Activated naive CD4-positive, alpha-beta T cell treated with Interleukin-2 at 50 U/mL for 16 hours (primary cell): Measurements from ENCODE around the gene CDKL4.
A peak's percentile ranks its signal among the peaks of the same experiment; 100 is the strongest.
"Not testable (repeated sequence)": the region's sequence is repeated elsewhere in the genome, so short reads cannot be mapped to it uniquely, and the experiment has no call there.

ENCODE experiments used
- DNase-seq: peaks from one replicate; pipeline ENCODE4 v3.0.0-alpha.2; 2020

CDKL4 gene

DNA sequence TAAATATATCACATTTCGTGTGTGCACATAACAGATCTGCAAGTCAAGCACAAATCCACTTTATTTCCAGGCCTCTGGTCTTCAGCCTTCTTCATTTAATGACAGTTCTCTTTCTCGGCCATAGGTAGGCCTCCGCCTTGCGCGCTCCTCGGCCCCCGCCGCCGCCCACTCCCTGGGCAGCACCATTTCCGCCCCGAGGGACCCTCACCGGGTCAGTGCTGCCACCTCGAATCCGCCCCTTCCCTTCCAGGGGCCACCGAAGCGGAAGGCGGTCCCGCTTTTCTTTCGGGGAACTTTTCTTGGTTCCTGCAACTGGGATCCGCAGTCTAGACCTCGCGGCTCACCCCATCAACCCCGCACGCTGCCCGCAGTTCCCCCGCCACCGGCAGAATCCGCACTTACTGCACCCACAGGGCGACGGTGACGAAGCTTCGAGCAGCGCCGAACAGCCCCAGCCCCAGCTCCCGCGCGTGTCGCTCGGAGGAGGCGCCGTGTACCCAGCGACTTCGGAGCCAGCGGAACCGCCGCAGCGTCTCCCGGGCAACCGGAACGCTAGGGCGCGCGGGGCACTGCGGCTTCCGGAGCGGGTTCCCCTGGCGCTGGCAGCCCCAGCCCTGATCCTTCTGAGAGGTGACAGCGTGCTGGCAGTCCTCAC, at the start of gene CDKL4:
Gene CDKL4 (minus strand): TSS at position 502 of the 655 bp plus-strand sequence.
- DNase-seq, result peak; percentile 14

GRCh38 chr2:39290433-39290832, 46.7 kb upstream of the CDKL4 start:
- DNase-seq, result no peak

- no peak for DNase-seq
Measured at GRCh38 chr2:39289609-39290008, 45.8 kb upstream of the CDKL4 start.

DNA sequence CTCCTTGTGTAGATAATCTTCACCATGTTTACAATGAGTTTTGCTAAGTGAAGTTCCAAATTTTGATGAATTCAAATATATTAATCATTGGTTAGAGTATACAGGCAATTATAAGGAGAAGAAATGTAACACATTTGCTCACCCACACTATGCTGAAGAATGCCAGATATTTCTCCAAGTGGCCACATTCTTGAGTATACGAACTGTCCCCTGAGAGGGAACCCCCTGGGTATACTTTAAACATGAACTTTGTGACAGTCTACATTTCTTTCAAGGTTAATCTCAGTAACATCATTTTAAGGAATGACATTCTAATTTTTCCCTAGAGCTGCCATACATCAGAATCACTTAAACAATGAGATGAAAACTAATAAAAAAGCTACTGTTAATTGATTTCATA, 39.8 kb upstream of the CDKL4 start:
- no peak for DNase-seq

GRCh38 chr2:39281391-39281790, 37.6 kb upstream of the CDKL4 start:
- DNase-seq, result no peak

GRCh38 chr2:39275016-39275415, 31.2 kb upstream of the CDKL4 start:
- no peak for DNase-seq

DNA sequence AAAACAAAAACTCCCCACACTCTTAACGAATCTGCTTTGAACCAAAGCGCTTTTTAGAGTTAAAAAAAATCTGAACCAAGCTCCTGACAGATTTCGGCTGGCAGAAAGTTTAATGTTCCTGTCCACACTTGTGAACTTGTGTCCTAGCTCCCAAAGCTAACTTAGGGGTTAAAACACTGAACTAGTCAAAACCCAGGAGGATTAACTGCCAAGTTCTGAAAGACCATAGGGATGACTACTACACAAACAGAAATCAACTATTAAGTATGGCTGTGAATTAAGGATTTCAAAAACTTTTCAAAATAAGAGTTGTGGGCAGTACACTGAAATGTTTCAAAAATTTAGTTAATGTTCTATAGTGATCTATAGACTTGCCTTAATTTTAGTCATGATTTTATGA, 26.2 kb upstream of the CDKL4 start:
- DNase-seq, result no peak

- no peak for DNase-seq
Measured at GRCh38 chr2:39266916-39267434, 23.2 kb upstream of the CDKL4 start.

- DNase-seq, result no peak
Measured at GRCh38 chr2:39266139-39266805, 22.5 kb upstream of the CDKL4 start.

- no peak for DNase-seq
Measured at GRCh38 chr2:39265315-39265714, 21.5 kb upstream of the CDKL4 start.

DNA sequence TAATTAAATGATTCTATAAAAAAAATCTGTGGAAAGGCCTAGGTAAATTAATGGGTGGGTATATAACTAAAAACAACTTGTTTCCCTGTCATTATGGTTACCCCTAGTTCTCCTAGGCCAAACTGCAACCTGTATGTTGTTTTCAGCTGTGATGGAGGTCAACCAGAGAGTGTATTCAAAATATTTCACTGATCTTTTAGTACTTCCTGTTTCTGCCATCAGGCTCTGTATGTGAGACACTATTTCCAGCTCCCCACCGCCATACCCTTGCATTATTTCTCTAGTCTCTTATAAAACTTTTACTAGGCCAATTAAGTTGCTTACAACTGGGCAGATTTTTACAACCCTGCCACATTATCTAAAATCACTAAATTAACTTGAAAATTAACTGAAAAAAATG, 21.0 kb upstream of the CDKL4 start:
- no peak for DNase-seq

GRCh38 chr2:39260087-39260486, 16.3 kb upstream of the CDKL4 start:
- no peak for DNase-seq

DNA sequence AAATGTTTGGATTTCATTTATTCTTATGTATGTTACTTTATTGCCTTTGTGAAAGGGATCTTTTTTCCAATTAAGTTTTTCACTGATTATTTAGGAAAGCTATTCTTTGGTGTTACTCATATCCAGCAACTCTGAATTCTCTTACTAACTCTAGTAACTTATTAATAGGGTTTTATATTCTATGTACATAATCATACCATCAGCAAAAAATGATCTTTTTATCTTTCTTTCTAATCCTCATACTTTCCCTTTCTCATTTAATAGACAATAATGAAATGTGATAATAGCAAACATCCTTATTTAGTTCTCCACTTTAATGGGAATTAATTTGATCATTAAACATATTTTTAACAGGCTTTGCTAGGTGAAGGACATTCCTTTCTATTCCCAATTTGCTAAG, 12.3 kb upstream of the CDKL4 start:
- no peak for DNase-seq

GRCh38 chr2:39252888-39253518, 9.2 kb upstream of the CDKL4 start:
- no peak for DNase-seq

DNA sequence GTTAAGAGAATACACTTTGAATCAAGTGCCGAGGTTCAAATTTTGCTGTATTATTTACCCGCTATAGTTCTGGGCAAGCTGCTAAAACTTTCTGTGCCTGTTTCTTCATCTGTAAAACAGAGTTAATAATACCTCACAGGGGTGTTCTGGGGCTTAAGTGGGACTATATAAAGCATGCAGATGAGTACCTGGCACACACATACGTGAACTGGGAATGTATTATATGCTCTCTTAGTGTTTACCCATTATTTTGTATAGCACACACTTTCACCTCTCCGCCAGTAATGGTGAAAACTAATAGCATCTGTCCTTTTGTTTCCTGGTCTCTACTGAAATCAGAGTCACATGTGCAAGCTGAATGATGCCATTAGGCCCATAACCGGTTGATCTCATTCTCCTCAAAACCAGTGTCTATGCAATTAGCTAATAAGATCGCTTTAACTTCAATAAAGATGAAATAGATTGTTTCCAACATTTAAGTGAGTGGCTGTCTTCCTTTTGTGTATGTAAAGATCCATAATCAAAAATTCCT, 3.8 kb upstream of the CDKL4 start:
- no peak for DNase-seq

DNA sequence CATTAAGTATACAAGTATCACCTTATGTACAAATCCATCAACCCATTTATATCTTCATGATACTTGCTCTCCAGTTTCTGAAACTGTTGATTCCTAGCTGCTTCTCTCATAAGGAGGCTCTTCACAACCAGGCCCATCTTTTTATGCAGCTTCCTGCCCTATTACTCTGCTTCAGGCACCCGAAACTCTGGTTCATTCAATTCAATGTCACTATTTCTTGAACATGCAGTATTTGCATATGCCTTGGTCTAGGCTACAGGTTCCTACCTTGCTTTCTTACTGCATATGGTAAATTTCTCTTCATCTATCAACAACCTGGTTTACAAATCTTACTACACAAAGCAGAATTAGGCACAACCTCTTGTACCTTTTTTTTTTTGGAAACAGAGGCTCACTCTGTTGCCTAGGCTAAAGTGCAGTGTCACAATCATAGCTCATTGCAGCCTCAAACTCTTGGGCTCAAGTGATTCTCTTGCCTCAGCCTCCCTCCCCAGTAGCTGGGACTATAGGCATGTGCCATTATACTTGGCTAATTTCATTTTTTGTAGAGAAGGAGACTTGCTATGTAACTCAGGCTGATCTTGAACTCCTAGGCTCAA, 2.7 kb upstream of the CDKL4 start:
- DNase-seq, result no peak

GRCh38 chr2:39244963-39245625, 1.3 kb upstream of the CDKL4 start:
- peak; percentile 25 for DNase-seq

GRCh38 chr2:39244241-39244862, 582 bp upstream of the CDKL4 start:
- not testable (repeated sequence) for DNase-seq

GRCh38 chr2:39241588-39241987, 2.2 kb downstream of the CDKL4 start:
- no peak for DNase-seq

GRCh38 chr2:39240758-39241157, 3.0 kb downstream of the CDKL4 start:
- DNase-seq, result no peak

- DNase-seq, result no peak
Measured at GRCh38 chr2:39234754-39235153, 9.0 kb downstream of the CDKL4 start.

- DNase-seq, result no peak
Measured at GRCh38 chr2:39232141-39232540, 11.6 kb downstream of the CDKL4 start.
